Neural cell (in vitro differentiated cells): ENCODE results near the gene CNKSR1.

Source experiments
- MXI1 ChIP-seq: fragments of 450-650 bp; conservative IDR thresholded peaks from 2 replicates; pipeline ENCODE4 v1.6.1; 2014; ENCODE audit warnings: antibody characterized with exemption, mild to moderate bottlenecking; ENCODE audit not compliant: poor library complexity, severe bottlenecking
- POLR2AphosphoS5 ChIP-seq: IDR thresholded peaks from 2 replicates; pipeline ENCODE4 v1.6.1; 2012
- REST ChIP-seq: IDR thresholded peaks from 2 replicates; pipeline ENCODE4 v1.6.1; 2012; ENCODE audit warnings: borderline replicate concordance
- SMC3 ChIP-seq: fragments of 450-650 bp; conservative IDR thresholded peaks from 2 replicates; pipeline ENCODE4 v1.6.1; 2014; ENCODE audit warnings: antibody characterized with exemption, mild to moderate bottlenecking, moderate library complexity; ENCODE audit not compliant: poor library complexity
- TF ChIP-seq, protein P1 (sequence below): fragments of 450-650 bp; IDR thresholded peaks from 2 replicates; pipeline ENCODE4 v1.5.1; 2014; ENCODE audit warnings: antibody characterized with exemption, mild to moderate bottlenecking, moderate library complexity; ENCODE audit not compliant: poor library complexity, severe bottlenecking

DNA sequence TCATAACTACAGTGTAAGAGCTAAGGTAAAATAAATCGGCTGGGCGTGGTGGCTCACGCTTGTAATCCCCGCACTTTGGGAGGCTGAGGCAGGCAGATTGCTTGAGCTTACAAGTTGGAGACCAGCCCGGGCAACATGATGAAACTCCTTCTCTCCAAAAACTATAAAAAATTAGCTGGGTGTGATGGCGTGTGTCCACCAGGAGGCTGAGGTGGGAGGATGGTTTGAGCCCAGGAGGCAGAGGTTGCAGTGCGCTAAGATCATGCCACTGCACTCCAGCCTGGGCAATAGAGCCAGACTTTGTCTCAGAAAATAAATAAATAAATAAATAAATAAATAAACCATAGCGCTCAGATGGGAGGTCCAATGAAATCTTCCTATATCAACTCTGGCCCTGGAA lies 35.1 kb upstream of the CNKSR1 start:
- TF ChIP-seq, protein P1, sequence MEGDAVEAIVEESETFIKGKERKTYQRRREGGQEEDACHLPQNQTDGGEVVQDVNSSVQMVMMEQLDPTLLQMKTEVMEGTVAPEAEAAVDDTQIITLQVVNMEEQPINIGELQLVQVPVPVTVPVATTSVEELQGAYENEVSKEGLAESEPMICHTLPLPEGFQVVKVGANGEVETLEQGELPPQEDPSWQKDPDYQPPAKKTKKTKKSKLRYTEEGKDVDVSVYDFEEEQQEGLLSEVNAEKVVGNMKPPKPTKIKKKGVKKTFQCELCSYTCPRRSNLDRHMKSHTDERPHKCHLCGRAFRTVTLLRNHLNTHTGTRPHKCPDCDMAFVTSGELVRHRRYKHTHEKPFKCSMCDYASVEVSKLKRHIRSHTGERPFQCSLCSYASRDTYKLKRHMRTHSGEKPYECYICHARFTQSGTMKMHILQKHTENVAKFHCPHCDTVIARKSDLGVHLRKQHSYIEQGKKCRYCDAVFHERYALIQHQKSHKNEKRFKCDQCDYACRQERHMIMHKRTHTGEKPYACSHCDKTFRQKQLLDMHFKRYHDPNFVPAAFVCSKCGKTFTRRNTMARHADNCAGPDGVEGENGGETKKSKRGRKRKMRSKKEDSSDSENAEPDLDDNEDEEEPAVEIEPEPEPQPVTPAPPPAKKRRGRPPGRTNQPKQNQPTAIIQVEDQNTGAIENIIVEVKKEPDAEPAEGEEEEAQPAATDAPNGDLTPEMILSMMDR, result no peak
- TF ChIP-seq POLR2AphosphoS5 (no peak), MXI1 (no peak), REST (no peak), SMC3 (no peak)
